Endothelial cell of umbilical vein (primary cell): ENCODE data around the gene CCDC97. TPM values are rescaled to one million over a fixed set of nuclear protein-coding genes. Genes with fewer than 3 reads are reported as not detected.

Experiments used
- BruUV-seq: library from RNA; stranded (reverse); fragments of 400-500 nt; replicated peaks from 2 replicates; lab custom pipeline; 2021; lab: Mats Ljungman, UMichigan
- CTCF ChIA-PET: fragments of 300-600, 350-600 bp; sonication (Branson Sonifier 250); formaldehyde crosslinking; loops from one replicate; lab custom pipeline; 2021; ENCODE audit warnings: antibody characterized with exemption, inconsistent platforms; lab: Charles Lee
- POLR2A ChIA-PET: fragments of 300-600, 350-600 bp; sonication (Branson Sonifier 250); formaldehyde crosslinking; loops from one replicate; lab custom pipeline; 2021; ENCODE audit warnings: antibody characterized with exemption, inconsistent platforms; lab: Charles Lee
- DNase-seq: peaks from one replicate; pipeline ENCODE4 v3.0.0-alpha.2; 2011; ENCODE audit warnings: low read depth, low spot score
- FAIRE-seq: peaks from 2 replicates; lab custom pipeline; 2011; peaks lifted over from hg19 to GRCh38; lab: Jason Lieb, UNC
- H2AFZ ChIP-seq: 2 replicates; pipeline ENCODE4 v1.6.0; 2012; ENCODE audit warnings: low read depth, low read length, control low read depth, inconsistent platforms
- H3K27ac ChIP-seq: 2 replicates; pipeline ENCODE4 v1.5.1; 2011; ENCODE audit warnings: low read depth, mild to moderate bottlenecking, control low read depth, low read length, moderate library complexity; ENCODE audit not compliant: insufficient read depth
- H3K27me3 ChIP-seq, 2 experiments: 2 replicates each; pipeline versions ENCODE4 v1.6.0 to v1.6.1; 2011; ENCODE audit warnings: low read length in 2 of 2, mixed read lengths in 1 of 2; ENCODE audit not compliant: control insufficient read depth in 2 of 2, insufficient read depth in 2 of 2
- H3K36me3 ChIP-seq, 2 experiments: 2 replicates in 1 of 2; 3 replicates in 1 of 2; pipeline ENCODE4 v1.5.1; 2011; ENCODE audit warnings: low read length in 2 of 2, mild to moderate bottlenecking in 1 of 2, moderate library complexity in 1 of 2; ENCODE audit not compliant: control insufficient read depth in 2 of 2, insufficient read depth in 2 of 2; ENCODE audit errors: extremely low read depth in 1 of 2
- H3K4me1 ChIP-seq: 3 replicates; pipeline ENCODE4 v1.5.1; 2011; ENCODE audit warnings: mild to moderate bottlenecking, low read length; ENCODE audit not compliant: control insufficient read depth, insufficient read depth; ENCODE audit errors: extremely low read depth
- H3K4me2 ChIP-seq: 2 replicates; pipeline ENCODE4 v1.6.1; 2011; ENCODE audit warnings: low read length, control low read depth, mixed read lengths; ENCODE audit not compliant: insufficient read depth
- H3K4me3 ChIP-seq, 3 experiments: fragments of 200-600 bp in 1 of 3; sonication (generic), shearing (Covaris generic) in 1 of 3; replicated peaks in 1 of 3; 2 replicates each; pipeline ENCODE4 v1.5.1; 2011 to 2016; ENCODE audit warnings: control low read depth in 3 of 3, low read length in 3 of 3, mild to moderate bottlenecking in 2 of 3, inconsistent platforms in 1 of 3, low read depth in 1 of 3, moderate library complexity in 1 of 3; ENCODE audit not compliant: insufficient read depth in 1 of 3
- H3K79me2 ChIP-seq: 2 replicates; pipeline ENCODE4 v1.6.0; 2012; ENCODE audit warnings: low read length, inconsistent platforms; ENCODE audit not compliant: control insufficient read depth, insufficient read depth
- H3K9ac ChIP-seq: replicated peaks from 2 replicates; pipeline ENCODE3; 2011; ENCODE audit warnings: low read length, control low read depth; ENCODE audit not compliant: insufficient read depth; ENCODE audit errors: extremely low read depth
- H3K9me1 ChIP-seq: replicated peaks from 3 replicates; pipeline ENCODE4 v1.6.0; 2011; ENCODE audit warnings: mild to moderate bottlenecking, low read length; ENCODE audit not compliant: control insufficient read depth, insufficient read depth; ENCODE audit errors: extremely low read depth
- H3K9me3 ChIP-seq: replicated peaks from 2 replicates; pipeline ENCODE4 v1.5.1; 2012; ENCODE audit warnings: low read length, inconsistent platforms; ENCODE audit not compliant: control insufficient read depth, insufficient read depth
- H4K20me1 ChIP-seq: replicated peaks from 2 replicates; pipeline ENCODE3; 2011; ENCODE audit warnings: mild to moderate bottlenecking, low read length; ENCODE audit not compliant: control insufficient read depth, insufficient read depth; ENCODE audit errors: extremely low read depth
- EZH2 ChIP-seq: IDR thresholded peaks from 2 replicates; pipeline ENCODE4 v1.6.1; 2012; ENCODE audit warnings: borderline replicate concordance, low read depth, mild to moderate bottlenecking, moderate library complexity, low read length, inconsistent platforms; ENCODE audit not compliant: severe bottlenecking
- POLR2A ChIP-seq: IDR thresholded peaks from 2 replicates; pipeline ENCODE4 v1.6.1; 2012; ENCODE audit warnings: low read depth, mild to moderate bottlenecking, control low read depth, low read length
- dilution Hi-C: fragments of 300-500 bp; cut with MboI; formaldehyde crosslinking; loops from one replicate; pipeline ENCODE4 v1.15.0; 2019; ENCODE audit warnings: low sequenced_read_pairs; ENCODE audit not compliant: extremely low pct_ligation_motif_present
- intact Hi-C: fragments of 100-400 bp; cut with micrococcal nuclease; formaldehyde crosslinking; loops from one replicate; pipeline ENCODE4 v1.10.0; 2022
- polyA plus RNA-seq, 4 experiments: library from polyadenylated mRNA; depleted of rRNA in 3 of 4; stranded (reverse) in 3 of 4; unstranded in 1 of 4; fragments of >200 nt; gene quantifications; 2 replicates each; pipeline versions ENCODE4 v1.2.1 to v1.2.3, GENCODE V29; 2011 to 2012; ENCODE audit warnings: missing spikeins in 1 of 4
- total RNA-seq: library from RNA; stranded (reverse); gene quantifications from 2 replicates; pipeline ENCODE4 v1.2.3, GENCODE V29; 2021
- TF ChIP-seq, protein P1 (sequence below): IDR thresholded peaks from 2 replicates; pipeline ENCODE4 v1.6.1; 2011; ENCODE audit not compliant: insufficient read depth, insufficient read length
- TF ChIP-seq, protein P2 (sequence below), 2 donors: IDR thresholded peaks; 1 replicate in 1 of 2; 2 replicates in 1 of 2; pipeline ENCODE4 v1.5.1; 2011; ENCODE audit warnings: low read length in 2 of 2, mild to moderate bottlenecking in 2 of 2, moderate library complexity in 2 of 2, control low read depth in 1 of 2, inconsistent platforms in 1 of 2, low read depth in 1 of 2; ENCODE audit not compliant: insufficient read depth in 1 of 2; ENCODE audit errors: extremely low read depth in 1 of 2

Gene CCDC97
- total and polyA plus RNA-seq, 2 donors (not counting 3 experiments of a cell fraction or from before 2014, with no cell fraction given), result 20.7 to 27.2 TPM

DNA sequence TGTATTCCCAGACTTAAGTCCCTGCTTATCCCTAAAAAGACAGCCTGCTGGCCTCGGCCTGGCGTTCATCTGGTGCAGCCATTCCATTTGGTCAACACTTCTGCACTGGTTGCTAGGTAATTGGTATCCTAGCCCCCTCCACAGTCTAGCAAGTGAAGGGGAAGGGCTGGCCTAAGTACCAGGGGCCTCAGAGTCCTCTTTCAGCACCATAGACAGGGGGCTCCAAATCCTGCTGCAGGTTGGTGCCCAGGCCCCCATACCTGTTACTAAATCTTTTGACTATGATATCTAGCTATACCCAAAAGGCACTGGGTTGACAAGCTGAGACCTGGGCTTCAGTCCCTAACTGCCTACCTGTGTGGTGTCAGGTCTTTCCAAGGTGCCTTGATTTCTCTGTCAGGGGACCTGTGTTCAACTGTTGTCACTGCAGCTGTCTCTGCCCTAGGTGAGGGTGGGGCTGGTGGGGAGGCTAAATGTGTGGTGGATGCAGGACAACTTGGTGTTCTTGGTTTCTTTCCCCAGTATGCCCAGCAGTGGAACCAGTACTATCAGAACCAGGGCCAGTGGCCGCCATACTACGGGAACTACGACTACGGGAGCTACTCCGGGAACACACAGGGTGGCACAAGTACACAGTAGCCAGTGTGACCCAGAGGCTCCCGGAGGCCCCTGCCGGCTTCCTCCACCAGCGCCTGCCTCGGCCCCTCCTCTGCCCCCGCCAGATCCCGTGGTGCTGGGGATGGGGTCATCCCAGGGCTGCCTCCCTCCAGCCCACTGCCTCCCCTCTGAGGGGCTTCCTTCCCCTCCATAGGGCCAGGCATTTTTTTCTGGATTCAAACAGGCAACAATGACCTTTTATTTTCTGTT lies 3.8 kb upstream of the CCDC97 start:
- TF ChIP-seq, protein P1, sequence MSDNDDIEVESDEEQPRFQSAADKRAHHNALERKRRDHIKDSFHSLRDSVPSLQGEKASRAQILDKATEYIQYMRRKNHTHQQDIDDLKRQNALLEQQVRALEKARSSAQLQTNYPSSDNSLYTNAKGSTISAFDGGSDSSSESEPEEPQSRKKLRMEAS, result no peak
- TF ChIP-seq POLR2A (peak; percentile 38), EZH2 (no peak)
- dilution Hi-C loops, result no loop called here
- H2AFZ ChIP-seq, result no peak overlapping the region
- no peaks in the 10 kb centered on the region for H3K9me1 ChIP-seq
- DNase-seq, result no peak
- H4K20me1 ChIP-seq, result no peaks in the 10 kb centered on the region
- peaks cover 8% of the 10 kb centered on the region for H3K79me2 ChIP-seq
- peaks cover 24 to 47% of the 10 kb centered on the region in 2 experiments for H3K36me3 ChIP-seq
- peaks cover 41% of the 10 kb centered on the region for H3K4me1 ChIP-seq
- no peaks in the 10 kb centered on the region for H3K27me3 ChIP-seq
- ChIA-PET CTCF (interaction anchor here (1.2 to 4.1 kb wide), 5 partner anchors 8 to 103 kb away, joined by 3 to 62 read pairs (median 11); no protein-coding TSS in a partner anchor), POLR2A (no interaction called here)
- H3K9ac ChIP-seq, result no peak overlapping the region
- H3K4me2 ChIP-seq, result no peak overlapping the region
- no peaks in the 10 kb centered on the region for H3K9me3 ChIP-seq
- no peak overlapping the region for H3K4me3 ChIP-seq
- FAIRE-seq, result no peak
- intact Hi-C loops, result loop anchor here (5.0 kb wide), 4 partner anchors 84 to 266 kb away; no protein-coding TSS in a partner anchor
- BruUV-seq, result no TSS peak
- no peak overlapping the region for H3K27ac ChIP-seq

DNA sequence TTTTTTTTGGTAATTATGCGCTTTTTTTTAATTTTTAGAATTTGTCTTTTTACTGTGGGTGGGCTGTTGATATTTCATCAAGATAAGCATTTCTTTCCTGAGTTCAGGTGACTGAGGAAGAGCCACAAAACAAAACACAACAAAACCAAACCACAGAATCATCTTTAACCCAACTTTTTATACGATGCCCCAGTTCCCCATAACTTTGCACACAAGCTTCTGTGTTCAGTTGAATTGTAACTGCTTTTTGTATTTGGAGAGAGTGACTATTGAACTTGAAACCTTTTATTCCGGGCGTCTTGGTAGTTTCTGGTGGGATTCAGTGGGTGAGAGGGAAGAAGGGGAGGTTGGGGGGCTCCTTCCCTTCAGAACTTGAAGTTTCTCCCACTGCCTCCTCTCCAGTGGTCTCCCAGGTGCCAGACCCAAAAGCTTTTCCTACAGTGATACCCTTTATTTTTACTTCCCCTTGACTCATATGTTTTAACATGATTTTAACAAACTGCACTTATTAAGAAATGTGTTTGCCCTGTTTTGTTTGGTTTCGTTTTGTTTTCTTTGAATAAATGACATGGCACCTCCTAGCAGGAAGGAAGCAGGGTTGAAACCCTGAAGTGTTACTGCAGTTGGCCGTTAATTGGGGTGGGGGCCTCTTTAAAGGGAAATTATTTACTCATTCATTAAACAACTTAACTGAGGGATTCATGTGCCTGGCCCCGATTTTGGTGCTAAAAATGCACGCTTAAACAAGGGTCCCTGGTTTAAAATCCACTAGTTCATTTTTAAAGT lies 2.7 kb upstream of the CCDC97 start:
- peak; percentile 40 for DNase-seq
- Histone ChIP-seq H4K20me1 (no peaks in the 10 kb centered on the region), H3K36me3 (peaks cover 22 to 39% of the 10 kb centered on the region in 2 experiments), H3K4me3 (no peak overlapping the region), H3K9me1 (no peaks in the 10 kb centered on the region), H3K9ac (no peak overlapping the region), H3K4me2 (peak overlapping the region; percentile 37), H3K79me2 (peaks cover 17% of the 10 kb centered on the region), H3K4me1 (peaks cover 42% of the 10 kb centered on the region), H3K9me3 (no peaks in the 10 kb centered on the region), H3K27me3 (no peaks in the 10 kb centered on the region), H3K27ac (peak overlapping the region; percentile 24), H2AFZ (no peak overlapping the region)
- POLR2A ChIA-PET, result no interaction called here
- CTCF ChIA-PET, result interaction anchor here (0.6 to 4.1 kb wide), 14 partner anchors 9 to 163 kb away, joined by 3 to 62 read pairs (median 8); partner anchors contain the start of genes HNRNPUL1 and TGFB1
- dilution Hi-C loops (no loop called here), intact Hi-C loops (loop anchor here (5.0 kb wide), 4 partner anchors 85 to 265 kb away; no protein-coding TSS in a partner anchor)
- peak; percentile 82 for FAIRE-seq
- TSS peak; percentile 40 for BruUV-seq
- TF ChIP-seq, protein P2, sequence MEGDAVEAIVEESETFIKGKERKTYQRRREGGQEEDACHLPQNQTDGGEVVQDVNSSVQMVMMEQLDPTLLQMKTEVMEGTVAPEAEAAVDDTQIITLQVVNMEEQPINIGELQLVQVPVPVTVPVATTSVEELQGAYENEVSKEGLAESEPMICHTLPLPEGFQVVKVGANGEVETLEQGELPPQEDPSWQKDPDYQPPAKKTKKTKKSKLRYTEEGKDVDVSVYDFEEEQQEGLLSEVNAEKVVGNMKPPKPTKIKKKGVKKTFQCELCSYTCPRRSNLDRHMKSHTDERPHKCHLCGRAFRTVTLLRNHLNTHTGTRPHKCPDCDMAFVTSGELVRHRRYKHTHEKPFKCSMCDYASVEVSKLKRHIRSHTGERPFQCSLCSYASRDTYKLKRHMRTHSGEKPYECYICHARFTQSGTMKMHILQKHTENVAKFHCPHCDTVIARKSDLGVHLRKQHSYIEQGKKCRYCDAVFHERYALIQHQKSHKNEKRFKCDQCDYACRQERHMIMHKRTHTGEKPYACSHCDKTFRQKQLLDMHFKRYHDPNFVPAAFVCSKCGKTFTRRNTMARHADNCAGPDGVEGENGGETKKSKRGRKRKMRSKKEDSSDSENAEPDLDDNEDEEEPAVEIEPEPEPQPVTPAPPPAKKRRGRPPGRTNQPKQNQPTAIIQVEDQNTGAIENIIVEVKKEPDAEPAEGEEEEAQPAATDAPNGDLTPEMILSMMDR (IDR thresholded peaks at IDR 0.05; ENCODE audit: extremely low read depth in 1 of 2, insufficient read depth in 1 of 2, low read depth in 1 of 2, low read length in 2 of 2), result no peak
